NCI-H446 treated with DMSO at 0.1 percent for 48 hours (cell line): Measurements from ENCODE around the gene PATE1.
"Not testable (repeated sequence)": the region's sequence is repeated elsewhere in the genome, so short reads cannot be mapped to it uniquely, and the experiment has no call there.

Experiments
- DNase-seq: peaks from one replicate; lab custom pipeline; 2025; lab: John Stamatoyannopoulos, UW

PATE1 gene

GRCh38 chr11:125745979-125746378 lies at the start of gene PATE1:
TSS of gene PATE1 (plus strand) at chr11:125746279. CDS start at chr11:125746305, 26 bp downstream.
- DNase-seq: no peak

- DNase-seq: no peak
Observed at GRCh38 chr11:125701018-125701610, 45.0 kb upstream of the PATE1 start.

DNA sequence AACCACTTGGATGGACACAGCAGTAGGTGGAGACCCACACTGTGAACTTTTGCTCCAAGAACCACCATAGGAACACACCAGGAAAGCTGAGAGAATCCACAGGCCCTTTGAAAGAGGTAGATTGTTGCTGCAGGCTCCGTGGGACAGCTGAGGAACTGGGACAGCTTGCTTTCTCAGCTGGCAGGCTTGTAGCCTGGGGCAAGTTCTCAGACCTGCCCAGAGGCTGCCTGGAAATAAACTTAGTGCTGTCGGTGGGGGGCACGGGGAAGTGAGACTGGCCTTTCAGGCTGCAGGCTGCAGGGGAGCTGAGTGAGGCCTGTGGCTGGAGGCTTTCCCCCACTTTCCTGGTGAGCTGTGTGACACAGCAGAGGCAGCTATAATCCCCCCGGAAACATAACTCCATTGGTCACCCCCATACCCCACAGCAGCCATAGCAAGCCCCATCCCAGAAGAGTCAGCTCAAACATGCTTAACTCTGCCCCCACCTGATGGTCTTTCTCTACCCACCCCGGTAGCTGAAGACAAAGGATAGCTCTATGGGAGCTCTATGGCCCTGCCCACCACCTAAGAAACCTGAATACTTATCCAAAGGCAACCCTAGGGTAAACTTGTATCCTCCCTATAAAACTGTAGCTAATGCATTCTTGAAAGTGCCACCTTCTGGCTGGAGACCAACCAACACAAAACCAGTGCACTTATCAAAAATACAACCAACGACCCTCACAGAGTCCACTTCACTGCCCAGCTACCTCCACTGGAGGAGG lies 44.0 kb upstream of the PATE1 start:
- no peak for DNase-seq

- not testable (repeated sequence) for DNase-seq
Observed at GRCh38 chr11:125704686-125705085, 41.4 kb upstream of the PATE1 start.

DNA sequence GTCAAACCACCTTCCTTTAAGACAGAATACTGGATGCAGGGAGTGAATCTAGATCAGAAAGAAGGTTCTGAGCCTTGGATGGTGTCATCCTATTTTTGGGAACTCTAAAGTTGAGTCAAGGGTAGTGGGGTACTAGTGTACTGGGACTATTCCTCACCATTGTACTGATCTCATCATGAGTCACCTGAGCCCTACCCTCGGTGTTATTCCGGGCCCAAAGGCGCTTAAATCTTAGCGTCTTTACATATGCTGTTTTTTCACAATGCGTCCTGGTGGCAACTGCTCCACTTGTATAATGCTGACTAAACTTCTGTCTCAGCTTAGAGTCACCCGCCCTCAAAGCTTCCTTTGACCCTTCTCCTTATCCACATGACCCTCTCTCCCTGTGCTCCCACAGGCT lies 25.3 kb upstream of the PATE1 start:
- no peak for DNase-seq

- DNase-seq: no peak
Observed at GRCh38 chr11:125724125-125724524, 22.0 kb upstream of the PATE1 start.

DNA sequence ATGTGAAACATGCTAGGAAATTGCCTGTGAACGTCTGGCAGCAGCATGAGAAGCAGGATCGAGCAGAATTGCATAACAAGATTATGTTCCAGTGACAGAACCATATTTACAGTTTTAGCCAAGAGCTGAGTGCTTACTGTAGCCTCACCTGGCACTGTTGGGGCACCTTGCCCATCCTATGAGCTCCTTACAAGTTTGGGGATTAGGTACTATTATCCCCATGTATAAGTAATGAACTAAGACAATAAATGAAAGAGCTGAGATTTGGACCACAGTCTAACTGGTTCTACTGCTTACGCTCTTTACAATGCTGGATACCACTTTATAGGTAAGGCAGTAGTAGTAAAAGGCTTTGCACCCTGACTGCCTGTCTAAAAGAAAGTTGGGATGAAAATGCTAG lies 17.1 kb upstream of the PATE1 start:
- DNase-seq: no peak

- DNase-seq: no peak
Observed at GRCh38 chr11:125740617-125741016, 5.5 kb upstream of the PATE1 start.

DNA sequence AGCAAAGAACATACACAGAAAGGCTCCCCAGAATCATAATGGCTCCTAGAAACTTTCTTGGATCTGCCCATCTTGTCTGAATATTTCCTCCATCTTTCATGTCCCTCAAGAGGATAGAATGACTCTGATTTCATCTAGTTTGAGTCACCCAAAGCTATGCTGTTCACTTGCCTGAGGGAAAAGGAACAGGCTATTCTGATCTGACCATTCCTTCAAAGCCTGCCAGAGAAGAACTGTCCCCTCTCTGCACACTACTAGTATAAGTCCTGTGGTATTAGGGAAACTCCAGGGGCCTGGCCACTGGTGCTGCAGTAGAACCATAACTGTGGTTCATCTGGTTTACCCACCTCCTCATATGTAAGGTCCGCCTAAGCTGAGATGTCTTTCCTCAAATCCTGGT lies 2.4 kb upstream of the PATE1 start:
- DNase-seq: no peak

GRCh38 chr11:125750629-125751028 lies 4.5 kb downstream of the PATE1 start:
- DNase-seq: no peak

GRCh38 chr11:125756050-125756449 lies 10.0 kb downstream of the PATE1 start:
- no peak for DNase-seq

- DNase-seq: no peak
Observed at GRCh38 chr11:125762445-125762844, 16.4 kb downstream of the PATE1 start.

DNA sequence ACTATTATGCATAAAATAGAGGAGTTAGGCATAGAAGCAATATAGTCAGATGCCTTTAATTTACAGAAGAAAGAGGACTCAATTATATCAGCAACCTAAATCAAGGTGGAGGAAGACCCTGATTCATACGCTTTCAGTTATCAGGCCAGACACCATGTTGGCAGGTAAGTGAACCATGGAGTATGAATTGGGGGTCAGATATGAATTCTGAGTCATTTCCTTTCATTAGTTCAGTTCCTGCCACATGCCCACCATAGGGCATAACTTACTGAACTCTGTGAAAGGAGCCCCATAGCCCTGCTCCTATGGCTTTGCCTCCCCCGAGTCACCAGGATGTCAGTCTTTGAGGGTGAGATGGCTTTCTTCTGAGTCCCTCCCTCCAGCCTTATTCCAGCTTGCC lies 17.4 kb downstream of the PATE1 start:
- DNase-seq: no peak

DNA sequence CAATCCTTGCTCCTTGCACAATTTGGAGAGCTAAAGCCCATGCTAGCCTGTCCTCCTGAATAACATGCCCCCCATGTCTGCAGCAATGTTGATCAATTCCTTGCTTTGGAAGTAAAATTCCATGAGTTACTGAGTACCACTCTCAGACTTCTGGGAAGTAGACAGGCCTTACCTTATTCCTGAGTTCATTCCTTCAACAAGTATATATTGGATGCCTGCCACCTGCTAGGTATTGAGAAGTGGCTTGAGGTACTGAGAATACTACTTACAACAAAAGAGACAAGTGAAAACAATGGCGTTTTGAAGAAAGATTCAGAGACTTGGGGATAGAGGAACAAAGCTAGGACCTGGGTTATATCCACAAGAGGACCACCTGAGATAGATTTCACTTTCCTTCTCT lies 20.2 kb downstream of the PATE1 start:
- no peak for DNase-seq

DNA sequence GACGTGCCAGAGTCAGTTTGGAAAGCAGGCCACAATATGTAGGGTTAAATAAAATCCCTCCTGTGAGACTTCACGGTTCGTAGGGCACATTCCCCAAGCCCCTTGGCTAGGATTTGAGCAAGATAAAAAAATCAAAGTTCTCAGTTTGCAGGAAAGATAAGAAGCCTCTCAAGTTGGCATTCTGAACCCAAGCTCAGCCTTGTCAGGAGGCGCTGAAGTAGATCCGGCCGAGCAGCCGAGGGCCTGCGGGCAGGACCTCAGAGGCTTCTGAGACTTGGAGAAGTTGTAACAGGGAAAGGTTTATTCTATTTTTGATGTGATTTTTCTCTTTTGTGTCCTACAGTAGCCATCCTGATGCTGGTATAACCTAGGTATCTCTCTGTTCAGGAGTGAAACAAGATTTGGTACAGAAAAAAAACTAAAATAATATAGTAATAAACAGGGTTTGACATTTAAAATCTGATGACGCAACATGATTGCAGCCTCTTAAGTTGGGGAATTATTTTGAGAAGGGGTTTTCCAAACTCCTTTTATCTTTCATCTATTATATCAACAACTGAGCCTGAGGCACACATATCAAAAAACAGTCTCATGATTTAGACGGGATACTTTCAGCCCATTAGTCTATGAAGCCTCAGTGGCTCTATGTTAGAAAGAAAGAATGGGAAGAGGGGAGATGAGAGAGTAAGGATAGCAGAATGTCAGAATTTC lies 22.4 kb downstream of the PATE1 start:
- DNase-seq: no peak

DNA sequence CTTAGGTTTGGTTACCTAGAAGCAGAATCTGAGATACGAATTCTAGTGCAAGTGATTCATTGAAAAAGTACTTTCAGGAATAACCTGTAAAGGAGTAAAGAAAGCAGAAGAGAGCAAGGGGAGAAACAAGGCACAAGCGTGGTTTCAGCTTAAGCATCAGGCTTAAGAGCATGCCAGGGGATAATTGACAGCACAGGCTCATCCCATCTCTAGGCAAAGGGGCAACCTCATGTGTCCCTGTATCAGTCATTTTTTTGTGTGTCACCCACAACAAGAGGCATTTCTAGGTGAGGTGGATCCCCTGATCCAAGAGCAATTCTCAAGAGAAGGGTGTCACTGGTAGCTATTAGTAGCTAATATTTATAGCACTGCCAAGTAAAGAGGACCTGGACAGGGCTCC lies 24.5 kb downstream of the PATE1 start:
- no peak for DNase-seq

DNA sequence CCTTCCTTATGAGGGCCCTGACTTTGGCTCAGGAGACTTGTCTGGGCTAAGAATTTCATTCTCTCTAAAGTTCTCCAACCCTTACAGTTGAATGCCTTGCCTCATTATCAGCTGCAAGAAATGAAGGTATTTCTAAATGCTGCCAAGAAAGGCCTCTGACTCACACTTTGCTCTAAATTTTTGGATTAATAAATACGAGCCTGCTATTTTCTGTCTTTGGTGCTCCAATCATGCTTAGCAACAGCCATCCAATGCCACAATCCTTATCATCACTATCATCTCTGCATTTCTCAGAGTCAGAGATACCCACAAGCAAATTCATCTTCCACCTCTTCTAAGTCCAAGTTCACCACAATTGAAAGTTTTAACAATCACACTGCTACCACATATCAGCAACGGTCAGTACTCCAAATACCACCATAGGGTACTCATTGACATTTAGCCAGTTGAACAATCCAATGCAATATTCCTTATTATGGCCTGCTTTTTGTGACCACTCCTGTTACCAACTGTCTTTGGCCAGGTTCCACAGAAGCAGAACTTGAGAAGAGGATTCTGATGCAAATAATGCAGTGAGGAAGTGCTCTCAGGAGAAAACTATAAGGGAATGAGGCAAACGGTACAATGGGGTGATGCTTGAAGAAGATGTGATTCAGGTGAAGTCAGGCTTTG lies 26.9 kb downstream of the PATE1 start:
- no peak for DNase-seq

DNA sequence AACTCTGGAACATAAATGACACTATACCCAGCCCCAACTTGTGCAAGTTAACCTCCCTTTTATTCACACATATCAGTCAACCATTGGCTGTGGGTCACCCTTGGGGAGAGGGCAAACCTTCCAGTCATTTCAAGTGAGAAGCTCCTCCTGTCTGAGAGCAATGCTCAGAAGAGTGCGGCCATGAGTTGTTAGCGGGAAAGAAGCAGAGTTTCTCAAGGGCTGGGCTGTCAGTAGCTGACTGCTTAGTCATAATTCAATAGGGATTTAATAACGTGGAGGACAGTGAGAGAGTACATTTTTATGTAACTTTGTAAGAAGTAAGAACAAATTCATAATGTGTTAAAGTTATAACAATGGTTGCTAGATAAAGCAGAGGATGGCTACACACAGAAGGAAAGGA lies 27.4 kb downstream of the PATE1 start:
- DNase-seq: no peak

GRCh38 chr11:125777309-125777708 lies 31.2 kb downstream of the PATE1 start:
- DNase-seq: no peak

GRCh38 chr11:125778728-125779127 lies 32.6 kb downstream of the PATE1 start, which contains the start of gene PATE2:
TSS of gene PATE2 (minus strand) at chr11:125778828. CDS start at chr11:125778773, 55 bp downstream.
- no peak for DNase-seq

- no peak for DNase-seq
Observed at GRCh38 chr11:125784678-125785077, 38.6 kb downstream of the PATE1 start.

DNA sequence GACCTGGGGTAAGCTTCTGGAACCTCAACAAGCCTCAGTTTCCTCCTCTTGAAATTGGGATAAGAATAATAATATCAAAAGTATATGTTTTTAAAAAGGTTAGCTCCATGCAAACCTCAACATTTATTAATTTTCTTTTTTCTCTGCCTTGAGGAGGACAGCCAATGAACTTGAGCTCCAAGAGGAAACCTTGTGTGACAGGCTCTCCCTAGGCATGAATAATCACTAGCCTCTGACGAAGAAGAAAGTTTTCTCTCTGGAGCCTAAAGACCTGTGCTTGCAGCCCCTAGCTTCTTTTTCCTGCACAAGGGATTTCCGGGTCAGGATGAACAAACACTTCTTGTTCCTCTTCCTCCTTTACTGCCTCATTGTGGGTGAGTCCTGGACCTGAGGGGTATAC lies 41.7 kb downstream of the PATE1 start, which contains the start of gene PATE3:
Gene PATE3, plus strand, starts transcription at position 301 of the 400 bp plus-strand sequence. Its CDS starts 25 bp downstream, at position 326.
- no peak for DNase-seq
